IPS-11a (cell line): ENCODE measurements around the gene IPO7.
"Not testable (repeated sequence)": the region's sequence is repeated elsewhere in the genome, so short reads cannot be mapped to it uniquely, and the experiment has no call there.

Source experiments
- H3K4me3 ChIP-seq: one replicate; pipeline ENCODE4 v1.5.1; 2013; ENCODE audit warnings: low read depth, low read length, control low read depth

IPO7 gene

GRCh38 chr11:9384535-9385326 lies at the start of gene IPO7:
TSS of gene IPO7 (plus strand) at chr11:9384652. CDS start at chr11:9384764, 112 bp downstream.
- peak within 1 kb of the TSS; percentile 97 for H3K4me3 ChIP-seq

- H3K4me3 ChIP-seq: no peak overlapping the region
These were observed 42.7 kb upstream of the IPO7 start for GRCh38 chr11:9341638-9342178.

- no peak overlapping the region for H3K4me3 ChIP-seq
These were observed 40.3 kb upstream of the IPO7 start for GRCh38 chr11:9344061-9344680.

GRCh38 chr11:9347100-9347499 lies 37.4 kb upstream of the IPO7 start:
- no peak overlapping the region for H3K4me3 ChIP-seq

GRCh38 chr11:9347779-9348178 lies 36.7 kb upstream of the IPO7 start:
- not testable (repeated sequence) for H3K4me3 ChIP-seq

GRCh38 chr11:9351321-9351881 lies 33.1 kb upstream of the IPO7 start:
- no peak overlapping the region for H3K4me3 ChIP-seq

- no peak overlapping the region for H3K4me3 ChIP-seq
These were observed 27.4 kb upstream of the IPO7 start for GRCh38 chr11:9357041-9357440.

- H3K4me3 ChIP-seq: not testable (repeated sequence)
These were observed 23.4 kb upstream of the IPO7 start for GRCh38 chr11:9360862-9361622.

- H3K4me3 ChIP-seq: no peak overlapping the region
These were observed 22.0 kb upstream of the IPO7 start for GRCh38 chr11:9362393-9362863.

- peak overlapping the region; percentile 20 for H3K4me3 ChIP-seq
These were observed 20.2 kb upstream of the IPO7 start for GRCh38 chr11:9363954-9364912.

GRCh38 chr11:9367551-9367950 lies 16.9 kb upstream of the IPO7 start:
- H3K4me3 ChIP-seq: no peak overlapping the region

- no peak overlapping the region for H3K4me3 ChIP-seq
These were observed 7.4 kb upstream of the IPO7 start for GRCh38 chr11:9377036-9377435.

- H3K4me3 ChIP-seq: no peak overlapping the region
These were observed 5.4 kb upstream of the IPO7 start for GRCh38 chr11:9379041-9379440.

- no peak overlapping the region for H3K4me3 ChIP-seq
These were observed 3.7 kb upstream of the IPO7 start for GRCh38 chr11:9380773-9381172.

GRCh38 chr11:9385327-9385899 lies 961 bp downstream of the IPO7 start:
- H3K4me3 ChIP-seq: peak overlapping the region; percentile 97

- H3K4me3 ChIP-seq: peak overlapping the region; percentile 97
These were observed 1.6 kb downstream of the IPO7 start for GRCh38 chr11:9386086-9386485.

GRCh38 chr11:9386901-9387300 lies 2.4 kb downstream of the IPO7 start:
- H3K4me3 ChIP-seq: no peak overlapping the region

GRCh38 chr11:9396310-9396709 lies 11.9 kb downstream of the IPO7 start:
- no peak overlapping the region for H3K4me3 ChIP-seq

GRCh38 chr11:9396752-9397151 lies 12.3 kb downstream of the IPO7 start:
- no peak overlapping the region for H3K4me3 ChIP-seq
